Parathyroid adenoma (tissue), 2 donors: ENCODE results near the gene APLNR.

Experiments used
- H2AFZ ChIP-seq: fragments of 300-600 bp; sonication (generic); one replicate; pipeline ENCODE4 v1.7.0; 2017; ENCODE audit warnings: antibody characterized with exemption, mild to moderate bottlenecking
- H3K27ac ChIP-seq: fragments of 300-600 bp; sonication (generic); one replicate; pipeline ENCODE4 v1.7.0; 2017
- H3K27me3 ChIP-seq: fragments of 300-600 bp; sonication (generic); one replicate; pipeline ENCODE4 v1.7.0; 2017; ENCODE audit warnings: low read length; ENCODE audit not compliant: control insufficient read depth, insufficient read depth
- H3K36me3 ChIP-seq: fragments of 300-600 bp; sonication (generic); one replicate; pipeline ENCODE4 v1.7.0; 2017; ENCODE audit warnings: low read length; ENCODE audit not compliant: control insufficient read depth, insufficient read depth
- H3K4me1 ChIP-seq: fragments of 300-600 bp; sonication (generic); one replicate; pipeline ENCODE4 v1.7.0; 2017; ENCODE audit warnings: control low read depth
- H3K4me2 ChIP-seq: fragments of 300-600 bp; sonication (generic); one replicate; pipeline ENCODE4 v1.7.0; 2017; ENCODE audit warnings: low read length
- H3K4me3 ChIP-seq: fragments of 300-600 bp; sonication (generic); one replicate; pipeline ENCODE4 v1.7.0; 2017; ENCODE audit warnings: low read depth, low read length
- H3K79me2 ChIP-seq: fragments of 300-600 bp; sonication (generic); one replicate; pipeline ENCODE4 v1.7.0; 2017; ENCODE audit warnings: control low read depth
- H3K9ac ChIP-seq: fragments of 300-600 bp; sonication (generic); one replicate; pipeline ENCODE4 v1.7.0; 2017; ENCODE audit warnings: mild to moderate bottlenecking
- H3K9me3 ChIP-seq: fragments of 300-600 bp; sonication (generic); one replicate; pipeline ENCODE4 v1.7.0; 2017; ENCODE audit warnings: low read length; ENCODE audit not compliant: control insufficient read depth
- CTCF ChIP-seq: fragments of 300-600 bp; sonication (generic); IDR thresholded peaks from one replicate; pipeline ENCODE4 v1.7.0; 2017; ENCODE audit warnings: antibody characterized with exemption, mild to moderate bottlenecking
- donor health status: primary hyperparathyroidism.

The APLNR gene

GRCh38 chr11:57262157-57262556 is 25.1 kb upstream of the APLNR start:
- H3K4me3 ChIP-seq = no peak overlapping the region
- no peaks in the 10 kb centered on the region for H3K36me3 ChIP-seq
- no peak for TF ChIP-seq CTCF
- H3K27me3 ChIP-seq = no peaks in the 10 kb centered on the region
- no peaks in the 10 kb centered on the region for H3K4me1 ChIP-seq
- H3K9ac ChIP-seq = no peak overlapping the region
- H2AFZ ChIP-seq = no peak overlapping the region
- H3K27ac ChIP-seq = no peak overlapping the region
- H3K79me2 ChIP-seq = no peaks in the 10 kb centered on the region
- no peak overlapping the region for H3K4me2 ChIP-seq
- H3K9me3 ChIP-seq = no peaks in the 10 kb centered on the region

DNA sequence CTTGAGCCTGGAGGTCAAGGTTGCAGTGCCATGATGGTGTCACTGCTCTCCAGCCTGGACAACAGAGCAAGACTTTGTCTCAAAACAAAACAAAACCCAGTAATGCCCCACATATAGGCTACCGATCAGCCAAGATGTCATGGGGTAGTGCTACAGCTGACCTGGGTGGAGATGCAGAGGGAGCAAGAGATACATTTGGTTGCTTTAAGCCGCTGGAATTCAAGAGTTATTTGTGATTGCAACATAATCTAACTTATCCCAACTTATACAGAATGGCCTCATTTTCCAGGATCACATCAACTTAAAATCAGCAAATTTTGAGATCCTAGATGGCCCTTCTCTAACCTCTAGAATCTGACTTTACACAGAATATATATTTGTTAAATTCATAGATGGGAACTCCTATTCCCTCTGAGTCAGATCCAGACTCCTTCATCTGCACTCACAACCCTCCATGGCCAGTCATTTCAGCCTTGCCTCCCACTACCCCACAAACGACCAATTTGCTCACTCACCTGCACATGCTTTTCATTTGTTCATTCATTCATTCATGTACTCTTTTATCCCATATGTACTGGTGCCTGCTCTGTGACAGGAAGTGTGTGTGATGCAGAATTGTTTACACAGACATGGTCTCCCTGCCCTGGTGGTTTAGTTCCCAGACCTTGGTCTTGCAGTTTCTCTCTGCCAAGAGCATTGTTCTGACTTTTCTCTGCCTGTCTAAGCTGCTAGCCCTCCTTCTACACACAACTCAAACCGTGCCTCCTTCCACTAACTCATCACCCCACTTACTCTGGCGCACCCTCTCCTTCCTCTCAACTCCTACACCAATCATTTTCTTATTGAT is 24.1 kb upstream of the APLNR start:
- H3K9ac ChIP-seq = no peak overlapping the region
- H3K4me3 ChIP-seq = no peak overlapping the region
- H3K4me2 ChIP-seq = no peak overlapping the region
- no peaks in the 10 kb centered on the region for H3K79me2 ChIP-seq
- no peaks in the 10 kb centered on the region for H3K27me3 ChIP-seq
- TF ChIP-seq CTCF = no peak
- no peaks in the 10 kb centered on the region for H3K4me1 ChIP-seq
- H3K27ac ChIP-seq = no peak overlapping the region
- H3K9me3 ChIP-seq = no peaks in the 10 kb centered on the region
- no peak overlapping the region for H2AFZ ChIP-seq
- H3K36me3 ChIP-seq = no peaks in the 10 kb centered on the region

DNA sequence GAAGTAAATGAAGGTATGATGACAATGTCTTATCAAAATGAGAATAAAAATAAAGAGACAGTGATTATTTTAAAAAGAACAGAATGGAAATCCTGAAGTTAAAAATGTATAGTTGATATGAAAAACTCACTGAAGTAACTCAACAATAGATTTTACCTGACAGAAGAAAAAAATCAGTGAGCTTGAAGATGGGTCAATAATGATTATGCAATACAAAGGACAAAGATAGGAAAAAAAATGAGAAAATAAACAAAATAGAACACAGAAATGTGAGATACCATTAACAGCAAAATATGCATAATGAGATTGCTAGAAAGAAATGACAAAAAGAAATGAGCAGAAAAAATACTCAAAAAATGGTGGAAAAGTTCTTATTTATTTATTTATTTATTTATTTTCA is 19.1 kb upstream of the APLNR start:
- Histone ChIP-seq H3K9me3 (no peaks in the 10 kb centered on the region), H3K4me1 (no peaks in the 10 kb centered on the region), H3K4me3 (no peak overlapping the region), H3K36me3 (no peaks in the 10 kb centered on the region), H3K27ac (no peak overlapping the region), H3K4me2 (no peak overlapping the region), H3K79me2 (no peaks in the 10 kb centered on the region), H2AFZ (no peak overlapping the region), H3K9ac (no peak overlapping the region), H3K27me3 (no peaks in the 10 kb centered on the region)
- no peak for TF ChIP-seq CTCF

DNA sequence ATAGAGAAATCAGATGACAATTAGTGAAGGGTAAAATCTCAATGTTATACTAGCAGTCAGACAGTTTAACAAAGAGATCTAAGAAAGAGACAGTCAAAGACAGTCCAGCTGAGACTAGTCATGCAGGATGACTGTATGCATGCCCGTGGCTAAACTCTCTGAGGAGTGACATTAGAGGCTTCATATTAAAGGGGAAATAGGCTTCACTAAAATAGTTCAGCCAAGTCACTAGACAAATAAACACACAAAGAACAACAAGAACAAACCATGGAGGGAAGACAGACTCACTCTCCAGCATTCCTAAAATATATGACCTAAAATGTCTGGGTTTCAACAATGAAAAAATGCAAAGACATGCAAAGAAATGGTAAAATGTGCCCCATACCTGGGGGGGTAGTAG is 18.6 kb upstream of the APLNR start:
- H3K36me3 ChIP-seq = no peaks in the 10 kb centered on the region

More for the DNA sequence above, 18.6 kb upstream of the APLNR start:
- Histone ChIP-seq H3K27ac (no peak overlapping the region), H3K4me1 (no peaks in the 10 kb centered on the region), H3K27me3 (no peaks in the 10 kb centered on the region), H3K4me3 (no peak overlapping the region), H3K79me2 (no peaks in the 10 kb centered on the region), H3K9ac (no peak overlapping the region), H3K9me3 (no peaks in the 10 kb centered on the region), H2AFZ (no peak overlapping the region), H3K4me2 (no peak overlapping the region)
- no peak for TF ChIP-seq CTCF
